SJSA1 (cell line): ENCODE data around the gene TNFRSF1A. TPM values are rescaled to one million over a fixed set of nuclear protein-coding genes. Genes with fewer than 3 reads are reported as not detected.

ENCODE experiments used
- DNase-seq, 2 experiments: peaks; one replicate each; pipeline ENCODE4 v3.0.0-alpha.2; 2015 to 2020; ENCODE audit warnings: low spot score in 2 of 2, low read depth in 1 of 2
- H3K27ac ChIP-seq: fragments of 250-450 bp; sonication (Bioruptor Pico); 2 replicates; pipeline ENCODE4 v1.5.1; 2020; ENCODE audit warnings: mild to moderate bottlenecking, moderate library complexity
- H3K27me3 ChIP-seq: fragments of 250-450 bp; sonication (Bioruptor Pico); replicated peaks from 2 replicates; pipeline ENCODE4 v1.5.1; 2020; ENCODE audit warnings: mild to moderate bottlenecking, moderate library complexity
- H3K36me3 ChIP-seq: fragments of 250-450 bp; sonication (Bioruptor Pico); 2 replicates; pipeline ENCODE4 v1.5.1; 2020; ENCODE audit warnings: mild to moderate bottlenecking
- H3K4me1 ChIP-seq: fragments of 250-450 bp; sonication (Bioruptor Pico); replicated peaks from 2 replicates; pipeline ENCODE4 v1.6.1; 2021; ENCODE audit warnings: mild to moderate bottlenecking
- H3K4me3 ChIP-seq: fragments of 250-450 bp; sonication (Bioruptor Pico); 2 replicates; pipeline ENCODE4 v1.5.1; 2020; ENCODE audit warnings: mild to moderate bottlenecking
- H3K9me3 ChIP-seq: fragments of 250-450 bp; sonication (Bioruptor Pico); replicated peaks from 2 replicates; pipeline ENCODE4 v1.5.1; 2020; ENCODE audit warnings: mild to moderate bottlenecking
- total RNA-seq: library from RNA; depleted of rRNA; stranded (reverse); fragments of >200 nt; shearing (Covaris generic); gene quantifications from 2 replicates; pipeline ENCODE4 v1.2.3, GENCODE V29; 2014

Gene TNFRSF1A
- total RNA-seq, 1 experiment from 2014 or later = 132 TPM

DNA sequence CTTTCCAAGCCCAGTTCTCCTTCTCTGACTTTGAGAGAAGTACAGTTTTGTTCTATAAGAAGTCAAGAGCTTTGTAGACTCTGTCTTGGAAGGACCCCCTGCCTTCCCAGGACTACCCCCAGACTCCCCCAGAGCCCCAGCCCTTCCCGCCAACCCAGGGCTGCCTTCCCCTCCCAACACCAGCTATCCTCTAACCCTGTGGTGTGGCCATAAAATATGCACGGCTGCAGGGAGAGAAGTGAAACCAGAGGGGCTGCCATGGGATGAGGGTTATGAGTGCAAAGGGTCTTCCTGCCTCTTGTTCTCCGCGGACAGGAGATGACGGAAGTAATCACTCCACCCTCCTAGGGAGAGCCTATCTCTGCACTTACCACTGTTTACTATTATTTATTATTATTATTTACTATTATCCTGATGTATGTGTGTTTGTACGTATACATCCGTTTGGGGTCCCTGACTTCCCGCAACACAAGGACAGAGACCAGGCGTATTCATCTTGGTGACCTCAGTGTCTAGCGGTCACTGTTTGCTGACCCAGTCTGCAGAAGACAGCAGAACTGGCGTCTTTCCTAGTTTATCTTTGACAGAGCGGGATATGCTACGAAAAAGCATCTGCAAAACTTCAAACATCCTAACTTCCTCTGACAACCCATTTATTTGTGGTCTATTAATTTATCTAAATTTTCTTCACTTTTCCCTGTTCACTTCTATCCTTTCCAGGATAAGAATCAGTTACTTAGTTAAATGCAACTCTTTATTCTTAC lies 37.0 kb upstream of the TNFRSF1A start:
- DNase-seq = peak in 1 of 2 experiments; percentile 36
- no peaks in the 10 kb centered on the region for H3K36me3 ChIP-seq
- no peaks in the 10 kb centered on the region for H3K9me3 ChIP-seq
- peaks cover 25% of the 10 kb centered on the region for H3K4me1 ChIP-seq
- H3K27me3 ChIP-seq = no peaks in the 10 kb centered on the region
- no peak overlapping the region for H3K4me3 ChIP-seq
- H3K27ac ChIP-seq = no peak overlapping the region

DNA sequence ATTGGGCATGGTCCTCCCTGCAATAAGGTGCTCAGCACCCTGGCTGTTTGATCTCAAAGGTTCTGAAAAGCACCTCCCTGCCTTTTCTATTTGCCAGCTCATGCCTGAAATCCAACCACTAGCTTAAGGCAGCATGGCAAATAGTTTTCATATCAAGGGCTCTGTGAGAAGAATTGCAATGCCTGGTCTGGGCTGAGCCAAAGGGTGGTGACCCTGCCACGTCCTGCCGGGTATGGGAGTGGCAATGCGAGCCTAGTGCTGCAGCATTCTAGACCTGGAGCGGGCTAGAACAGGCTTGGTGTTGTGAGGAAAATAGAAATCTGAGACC lies 35.8 kb upstream of the TNFRSF1A start:
- no peak overlapping the region for H3K27ac ChIP-seq

DNA sequence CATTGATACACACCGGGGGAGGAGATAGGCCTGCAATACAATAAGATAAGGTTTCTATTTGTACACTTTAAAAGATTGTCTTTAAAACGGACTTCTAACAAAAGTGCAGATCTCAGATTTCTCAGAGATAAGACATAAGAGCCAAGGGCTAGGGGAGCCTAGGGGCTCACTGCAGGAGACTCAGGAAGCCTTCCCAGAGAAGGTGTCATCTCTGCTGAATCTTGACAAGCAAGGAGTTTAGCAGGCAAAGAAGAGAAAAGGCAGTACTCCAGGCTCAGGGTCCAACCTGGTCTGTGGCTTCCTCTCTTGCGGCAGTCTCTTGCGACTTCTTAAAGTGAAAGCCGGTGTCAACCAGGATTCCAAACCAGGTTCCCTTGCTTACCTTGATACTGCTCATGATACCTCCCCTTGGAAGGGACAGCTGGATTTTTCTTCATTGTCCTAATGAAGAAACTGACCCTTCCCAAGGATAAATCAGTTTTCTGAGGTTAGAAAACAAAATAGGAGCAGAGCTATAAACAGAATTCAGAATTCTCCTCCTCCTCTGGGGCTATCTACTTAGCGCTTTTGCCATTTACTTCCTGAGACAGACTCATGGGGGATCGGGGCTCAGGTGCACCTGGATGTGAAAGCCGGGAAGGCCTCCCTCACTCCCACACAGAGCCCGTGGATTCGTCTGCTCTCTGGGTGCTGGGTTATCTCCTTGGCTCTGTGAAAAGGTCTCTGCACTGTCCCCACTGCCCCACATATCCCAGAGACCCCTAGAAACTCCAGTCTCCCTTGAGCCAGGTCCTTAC lies 35.2 kb upstream of the TNFRSF1A start:
- no peak overlapping the region for H3K4me3 ChIP-seq
- H3K27ac ChIP-seq = peak overlapping the region; percentile 43; the same call in 1 of the 2 replicates
- no peaks in the 10 kb centered on the region for H3K36me3 ChIP-seq
- no peaks in the 10 kb centered on the region for H3K27me3 ChIP-seq
- H3K4me1 ChIP-seq = peaks cover 32% of the 10 kb centered on the region
- no peaks in the 10 kb centered on the region for H3K9me3 ChIP-seq
- peak in 1 of 2 experiments; percentile 23 for DNase-seq

More for the DNA sequence above, 35.8 kb upstream of the TNFRSF1A start:
- H3K4me1 ChIP-seq = peaks cover 26% of the 10 kb centered on the region
- no peaks in the 10 kb centered on the region for H3K9me3 ChIP-seq
- no peaks in the 10 kb centered on the region for H3K27me3 ChIP-seq
- no peaks in the 10 kb centered on the region for H3K36me3 ChIP-seq
- H3K4me3 ChIP-seq = no peak overlapping the region
- peak in 1 of 2 experiments; percentile 31 for DNase-seq

DNA sequence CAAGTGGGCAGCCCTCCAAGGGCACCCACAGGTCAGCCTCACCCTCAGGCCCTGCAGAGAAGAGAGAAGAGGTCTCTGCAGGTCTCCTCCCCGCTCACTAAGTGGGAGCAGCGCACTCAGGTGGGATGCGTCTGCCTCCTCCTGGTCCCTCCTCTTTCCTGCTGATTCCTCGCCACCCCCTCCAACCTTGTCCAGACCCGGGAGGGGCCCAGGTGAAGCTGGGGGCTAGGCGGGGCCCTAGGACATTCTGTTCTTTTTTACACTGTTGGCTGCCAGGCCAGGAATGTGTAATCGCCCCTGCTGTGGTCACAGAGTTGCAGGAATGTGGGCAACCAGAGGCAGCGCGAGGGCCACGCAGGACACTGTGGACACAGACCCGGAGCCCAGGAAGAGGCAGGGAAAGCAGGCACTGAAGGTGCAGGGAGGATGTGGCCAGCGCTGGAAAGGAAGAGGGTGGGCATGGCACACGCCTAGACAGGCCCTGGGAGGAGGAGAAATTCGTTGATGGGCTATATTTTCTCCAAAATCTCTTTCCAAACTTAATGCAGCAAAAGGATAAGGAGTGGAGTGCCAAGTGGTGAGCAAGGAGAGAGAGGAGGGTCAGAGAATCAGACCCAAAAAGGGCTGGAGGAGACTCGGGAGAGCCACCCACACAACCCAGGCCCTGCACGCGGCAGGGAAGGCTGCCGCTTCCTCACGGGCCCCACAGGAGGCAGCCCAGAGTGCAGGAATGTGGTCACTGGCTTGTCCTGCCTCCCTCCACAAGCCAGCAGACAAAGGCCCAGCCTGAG lies 34.4 kb upstream of the TNFRSF1A start:
- H3K27me3 ChIP-seq = no peaks in the 10 kb centered on the region
- H3K4me1 ChIP-seq = peaks cover 39% of the 10 kb centered on the region
- peak overlapping the region; percentile 43 for H3K27ac ChIP-seq
- H3K36me3 ChIP-seq = no peaks in the 10 kb centered on the region
- H3K9me3 ChIP-seq = no peaks in the 10 kb centered on the region
- no peak overlapping the region for H3K4me3 ChIP-seq
- peak; percentile 72 to 73 for DNase-seq

DNA sequence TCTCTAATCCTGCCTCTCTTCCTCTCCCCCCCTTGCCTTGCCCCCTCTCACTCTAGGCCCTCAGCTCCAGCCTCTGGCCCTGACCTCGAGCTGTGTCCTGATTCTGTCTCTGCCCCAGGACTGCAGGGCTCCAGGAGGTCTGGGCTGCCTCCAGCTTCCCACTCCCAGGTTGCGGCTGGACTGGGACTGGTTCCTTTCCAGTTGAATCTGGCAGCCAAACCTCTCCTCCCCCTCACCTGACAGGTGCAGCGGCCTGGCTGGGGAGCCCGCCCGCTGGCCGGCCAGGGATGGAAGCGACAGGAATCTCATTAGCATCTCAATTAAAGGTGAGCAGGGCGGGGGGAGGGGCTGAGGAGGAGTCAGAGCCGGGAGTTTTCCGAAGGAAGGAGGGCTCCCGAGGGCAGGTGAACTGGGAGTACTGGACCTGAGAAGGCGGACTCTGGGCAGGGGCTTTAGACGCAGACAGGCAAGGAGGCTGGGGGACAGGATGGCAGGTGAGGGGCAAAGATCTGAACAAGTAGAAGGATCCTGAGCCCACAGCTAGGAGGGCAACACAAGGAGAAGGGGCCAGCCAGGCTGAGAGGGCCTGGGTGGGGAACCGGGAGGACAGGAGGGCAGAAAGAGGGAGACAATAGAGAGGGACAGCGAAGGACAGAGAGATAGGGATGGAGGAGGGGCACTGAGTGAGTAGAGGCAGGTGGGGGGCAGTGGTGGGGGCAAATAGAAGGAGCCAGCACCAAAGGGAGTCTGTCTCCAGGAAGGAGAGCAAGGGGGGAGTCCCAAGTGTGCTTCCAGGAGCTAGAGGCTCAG lies 33.6 kb upstream of the TNFRSF1A start, which contains the start of gene SCNN1A:
TSS of gene SCNN1A (minus strand) at position 295 of the 810 bp plus-strand sequence. CDS start 780 bp downstream, outside the sequence.
- H3K36me3 ChIP-seq = no peaks in the 10 kb centered on the region
- H3K4me1 ChIP-seq = peaks cover 47% of the 10 kb centered on the region
- no peak within 1 kb of the TSS for H3K4me3 ChIP-seq
- H3K9me3 ChIP-seq = no peaks in the 10 kb centered on the region
- DNase-seq = peak in 1 of 2 experiments; percentile 42
- peak within 1 kb of the TSS; percentile 43 for H3K27ac ChIP-seq
- H3K27me3 ChIP-seq = no peaks in the 10 kb centered on the region

DNA sequence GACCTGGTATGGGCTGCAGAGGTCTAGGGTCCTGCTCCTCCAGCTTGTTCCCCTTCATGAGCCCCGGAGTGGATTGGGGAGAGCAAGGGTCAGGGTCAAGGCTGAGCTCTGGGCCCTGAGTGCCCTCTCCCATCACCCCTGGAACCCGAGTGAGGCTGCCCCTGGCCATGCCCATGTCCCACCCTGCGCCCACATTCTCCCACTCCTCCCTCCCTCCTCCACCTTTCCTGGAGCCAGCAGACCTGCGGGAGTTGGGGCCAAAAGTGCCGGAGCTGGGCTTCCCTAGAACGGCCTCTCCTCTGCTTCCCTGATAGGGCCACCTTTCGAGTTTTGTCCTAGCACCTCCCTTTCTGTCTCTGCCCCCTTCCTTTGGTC lies 32.9 kb upstream of the TNFRSF1A start:
- Histone ChIP-seq H3K27ac (no peak overlapping the region), H3K9me3 (no peaks in the 10 kb centered on the region), H3K4me3 (no peak overlapping the region), H3K4me1 (peaks cover 53% of the 10 kb centered on the region), H3K27me3 (no peaks in the 10 kb centered on the region), H3K36me3 (no peaks in the 10 kb centered on the region)
- DNase-seq = peak in 1 of 2 experiments; percentile 45

DNA sequence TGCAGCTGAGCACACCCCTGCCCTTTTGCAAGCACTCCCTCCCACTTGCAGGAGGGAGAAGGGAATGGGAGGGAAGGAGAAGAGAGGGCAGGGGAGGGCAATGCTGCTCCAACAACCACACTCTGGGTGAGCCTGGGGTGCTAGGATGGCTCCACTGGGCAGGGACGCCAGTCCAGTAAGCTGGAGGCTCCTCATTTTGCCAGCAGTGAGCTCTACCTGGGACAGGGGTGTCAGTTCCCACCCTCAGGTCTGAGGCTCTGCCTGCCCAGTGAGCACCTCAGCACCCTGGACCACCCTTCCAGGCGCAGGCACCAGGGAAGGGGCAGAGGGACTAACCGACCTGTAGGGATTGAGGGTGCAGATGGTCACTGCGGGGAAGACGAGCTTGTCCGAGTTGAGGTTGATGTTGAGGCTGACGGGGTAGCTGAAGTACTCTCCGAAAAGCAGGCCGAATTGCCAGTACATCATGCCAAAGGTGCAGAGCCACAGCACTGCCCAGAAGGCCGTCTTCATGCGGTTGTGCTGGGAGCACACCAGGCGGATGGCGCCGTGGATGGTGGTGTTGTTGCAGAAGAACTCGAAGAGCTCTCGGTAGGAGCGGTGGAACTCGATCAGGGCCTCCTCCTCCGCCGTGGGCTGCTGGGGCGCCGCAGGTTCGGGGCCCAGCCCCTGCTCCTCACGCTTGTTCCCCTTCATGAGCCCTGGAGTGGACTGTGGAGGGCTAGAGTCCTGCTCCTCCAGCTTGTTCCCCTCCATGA lies 32.3 kb upstream of the TNFRSF1A start:
- DNase-seq = peak in 1 of 2 experiments; percentile 38
- H3K4me1 ChIP-seq = peaks cover 53% of the 10 kb centered on the region
- H3K4me3 ChIP-seq = no peak overlapping the region
- no peaks in the 10 kb centered on the region for H3K9me3 ChIP-seq
- H3K27ac ChIP-seq = no peak overlapping the region
- H3K27me3 ChIP-seq = no peaks in the 10 kb centered on the region
- H3K36me3 ChIP-seq = no peaks in the 10 kb centered on the region

DNA sequence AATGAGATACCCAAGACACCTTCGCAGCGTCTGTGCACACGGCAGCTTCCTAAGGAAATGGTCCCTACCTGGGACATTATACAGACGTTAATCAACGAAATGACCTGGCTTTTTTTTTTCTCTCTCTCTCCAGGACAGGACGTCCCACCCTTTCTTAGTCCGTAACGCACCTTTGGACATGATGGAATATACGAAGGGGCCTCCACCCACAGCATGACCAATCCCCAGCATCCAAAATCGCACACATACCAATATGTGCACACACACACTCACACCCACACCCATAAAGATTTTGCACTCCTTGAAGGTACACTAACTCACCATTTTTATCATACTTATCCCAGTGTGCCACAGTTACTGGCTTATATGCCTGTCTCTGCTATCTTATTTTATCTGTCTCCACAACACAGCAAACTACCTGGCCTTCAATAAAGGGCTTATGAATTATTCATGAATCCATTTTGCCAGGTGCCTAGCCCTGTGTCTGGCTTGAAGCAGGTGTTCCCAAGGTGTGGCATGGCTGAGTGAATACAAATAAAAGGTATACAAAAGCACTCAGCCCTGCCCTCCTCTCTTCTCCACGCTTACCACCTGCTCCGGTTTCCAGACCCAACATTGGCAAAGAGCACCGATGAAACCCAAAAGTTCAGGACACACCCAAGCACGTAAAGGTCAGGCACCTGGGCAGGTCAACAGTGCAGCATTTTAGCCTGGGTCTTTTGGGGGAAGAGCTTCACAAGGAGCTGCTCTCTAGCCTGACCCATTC lies 31.3 kb upstream of the TNFRSF1A start:
- peaks cover 53% of the 10 kb centered on the region for H3K4me1 ChIP-seq
- H3K27ac ChIP-seq = peak overlapping the region; percentile 67
- DNase-seq = no peak

DNA sequence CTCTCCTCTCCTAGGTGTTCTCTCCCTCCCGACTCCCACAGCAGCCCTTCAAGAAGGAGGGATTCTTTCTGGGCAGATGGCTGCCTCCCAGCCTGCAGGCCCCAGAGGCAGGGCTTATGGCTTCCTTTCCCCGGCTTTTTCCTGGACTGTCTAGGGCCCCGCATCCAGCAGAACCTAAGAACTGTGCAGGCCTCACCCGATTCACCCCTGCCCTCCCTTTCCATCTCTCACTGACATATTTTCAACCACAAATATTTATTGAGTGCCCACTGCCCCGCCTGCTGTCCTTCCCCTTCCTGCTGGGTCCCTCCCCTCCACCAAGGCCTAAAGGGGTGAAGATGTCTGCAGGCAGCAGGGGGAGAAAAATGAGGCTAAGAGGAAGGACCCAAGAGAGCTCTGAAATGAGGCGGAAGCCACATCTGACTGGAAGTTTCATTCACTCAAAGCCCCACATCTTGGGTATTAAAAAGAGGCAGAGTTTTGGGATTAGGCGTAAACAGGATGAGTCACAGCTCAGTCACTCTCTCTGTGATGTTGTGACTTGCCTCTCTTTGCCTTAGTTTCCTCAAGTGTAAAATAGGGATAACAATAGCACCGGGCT lies 30.6 kb upstream of the TNFRSF1A start:
- DNase-seq = peak; percentile 86 to 93
- no peak overlapping the region for H3K4me3 ChIP-seq
- no peaks in the 10 kb centered on the region for H3K27me3 ChIP-seq
- no peaks in the 10 kb centered on the region for H3K9me3 ChIP-seq
- H3K36me3 ChIP-seq = no peaks in the 10 kb centered on the region
- H3K27ac ChIP-seq = peak overlapping the region; percentile 67
- peaks cover 53% of the 10 kb centered on the region for H3K4me1 ChIP-seq

More for the DNA sequence above, 31.3 kb upstream of the TNFRSF1A start:
- Histone ChIP-seq H3K27me3 (no peaks in the 10 kb centered on the region), H3K4me3 (no peak overlapping the region), H3K9me3 (no peaks in the 10 kb centered on the region), H3K36me3 (no peaks in the 10 kb centered on the region)

DNA sequence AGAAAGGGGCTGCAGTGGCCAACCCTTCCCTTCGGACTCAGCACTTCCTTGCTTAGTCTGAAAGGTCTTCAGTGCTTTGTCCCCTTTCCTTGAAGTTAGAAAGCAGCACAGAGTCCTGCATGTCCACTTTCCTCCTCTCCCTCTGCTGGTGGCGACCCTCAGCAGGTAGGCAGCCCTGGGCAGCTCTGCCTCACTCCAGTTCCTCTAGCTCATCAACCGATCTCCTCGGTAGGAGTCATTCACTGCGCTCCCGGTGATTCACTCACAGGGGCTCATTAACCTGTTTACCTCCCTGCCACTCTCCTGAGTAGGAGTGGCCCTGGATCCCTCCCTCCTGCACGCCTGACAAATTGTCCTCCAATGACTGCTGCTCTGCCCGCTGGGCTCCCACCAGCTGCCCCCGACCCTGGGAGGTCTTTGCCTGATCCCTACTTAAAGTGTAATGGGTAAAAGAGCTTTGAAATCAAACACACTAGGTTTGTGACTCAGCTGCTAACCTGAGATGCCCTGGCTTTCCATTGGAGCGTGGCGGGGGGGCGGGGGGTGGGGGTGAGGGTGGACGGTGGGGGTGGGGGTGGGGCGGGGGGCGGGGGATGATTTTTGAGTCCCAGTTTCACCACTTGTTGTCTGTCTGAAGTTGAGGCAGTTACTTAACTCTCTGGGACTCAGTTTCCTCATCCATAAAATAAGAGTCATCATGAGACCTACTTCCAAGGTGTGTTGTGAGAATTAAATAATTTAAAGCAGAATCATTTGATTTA lies 29.3 kb upstream of the TNFRSF1A start:
- Histone ChIP-seq H3K4me3 (no peak overlapping the region), H3K9me3 (no peaks in the 10 kb centered on the region), H3K36me3 (no peaks in the 10 kb centered on the region), H3K27ac (peak overlapping the region; percentile 67), H3K4me1 (peaks cover 43% of the 10 kb centered on the region), H3K27me3 (no peaks in the 10 kb centered on the region)
- peak; percentile 81 to 82 for DNase-seq

DNA sequence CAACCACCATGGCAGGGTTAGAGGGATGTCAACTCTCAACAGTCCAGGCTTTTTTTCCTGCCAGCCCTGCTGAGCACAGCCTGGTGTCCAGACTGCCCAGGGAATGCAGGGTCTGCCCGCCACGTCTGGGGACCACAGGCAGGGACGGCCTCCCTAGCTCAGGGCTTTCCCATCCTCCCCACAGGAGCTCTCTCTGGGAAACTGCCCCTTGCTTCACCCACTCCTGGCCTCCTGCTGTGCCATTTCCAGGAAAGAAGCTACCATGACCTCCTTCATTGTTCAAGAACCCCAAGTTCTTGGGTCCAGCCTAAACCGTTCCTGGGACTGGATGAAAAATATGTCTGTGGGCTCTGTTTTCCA lies 28.7 kb upstream of the TNFRSF1A start:
- H3K36me3 ChIP-seq = no peaks in the 10 kb centered on the region

More for the DNA sequence above, 28.7 kb upstream of the TNFRSF1A start:
- Histone ChIP-seq H3K27ac (peak overlapping the region; percentile 60), H3K9me3 (no peaks in the 10 kb centered on the region), H3K27me3 (no peaks in the 10 kb centered on the region), H3K4me3 (no peak overlapping the region), H3K4me1 (peaks cover 37% of the 10 kb centered on the region)
- DNase-seq = no peak
